Esophagus mucosa (tissue), 1 donor: ENCODE data around the gene MED4. TPM values are rescaled to one million over a fixed set of nuclear protein-coding genes. Genes with fewer than 3 reads are reported as not detected.
"Not testable (repeated sequence)": the region's sequence is repeated elsewhere in the genome, so short reads cannot be mapped to it uniquely, and the experiment has no call there.

Experiments used
- ATAC-seq: fragments of 200-7000 bp; cut with Tn5 transposase; one replicate; pipeline ENCODE4 v1.9.1; 2020
- total RNA-seq: library from RNA; stranded (reverse); gene quantifications from one replicate; pipeline ENCODE4 v1.2.4, GENCODE V29; 2023
- donor health status: DM: yes; HTN: yes; CAD: no.

The MED4 gene
- total RNA-seq, 1 donor from 2014 or later = 34.2 TPM

DNA sequence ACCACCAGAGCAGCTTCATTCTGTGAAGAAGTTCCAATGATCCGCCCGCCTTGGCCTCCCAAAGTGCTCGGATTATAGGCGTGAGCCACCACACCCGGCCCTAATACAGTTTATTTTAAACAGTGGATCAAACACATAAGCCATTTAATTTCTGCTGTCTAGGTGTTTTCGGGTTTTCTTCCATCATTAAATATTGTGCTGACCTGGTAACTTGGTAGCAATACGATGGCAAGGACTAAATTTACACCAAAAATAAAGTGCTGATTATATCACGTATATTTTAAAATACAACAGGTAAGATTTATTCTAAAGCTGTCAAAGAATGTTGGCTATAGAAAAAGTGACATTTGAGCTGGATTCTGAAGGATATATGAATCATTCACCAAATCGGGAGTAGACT lies 1.3 kb downstream of the MED4 start:
- no peak for ATAC-seq

- no peak for ATAC-seq
Observed at GRCh38 chr13:48086272-48086671, 8.6 kb downstream of the MED4 start.

GRCh38 chr13:48081739-48082138 lies 13.2 kb downstream of the MED4 start:
- ATAC-seq = no peak

DNA sequence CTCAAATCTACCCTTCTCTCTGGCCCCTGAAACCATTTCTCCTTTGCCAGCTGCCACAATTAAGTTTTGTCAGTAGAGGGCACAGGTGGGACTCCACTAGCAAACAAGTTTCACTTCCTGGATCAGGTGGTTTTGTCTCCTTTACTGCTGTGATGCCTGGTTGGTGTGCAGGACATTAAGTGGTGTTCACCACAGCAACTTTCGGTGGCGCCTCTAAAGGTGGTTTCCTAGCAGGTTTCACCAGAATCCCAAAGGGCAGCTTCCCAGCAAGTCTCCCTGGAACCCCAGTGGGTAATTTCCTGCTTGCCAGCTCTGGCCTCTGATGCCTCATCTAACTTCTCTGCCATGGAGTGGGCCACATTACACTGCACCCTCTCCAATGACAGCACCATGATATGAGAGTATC lies 16.6 kb downstream of the MED4 start:
- ATAC-seq = peak; percentile 76

- ATAC-seq = no peak
Observed at GRCh38 chr13:48074006-48074405, 20.9 kb downstream of the MED4 start.

GRCh38 chr13:48072787-48073186 lies 22.1 kb downstream of the MED4 start:
- ATAC-seq = no peak

DNA sequence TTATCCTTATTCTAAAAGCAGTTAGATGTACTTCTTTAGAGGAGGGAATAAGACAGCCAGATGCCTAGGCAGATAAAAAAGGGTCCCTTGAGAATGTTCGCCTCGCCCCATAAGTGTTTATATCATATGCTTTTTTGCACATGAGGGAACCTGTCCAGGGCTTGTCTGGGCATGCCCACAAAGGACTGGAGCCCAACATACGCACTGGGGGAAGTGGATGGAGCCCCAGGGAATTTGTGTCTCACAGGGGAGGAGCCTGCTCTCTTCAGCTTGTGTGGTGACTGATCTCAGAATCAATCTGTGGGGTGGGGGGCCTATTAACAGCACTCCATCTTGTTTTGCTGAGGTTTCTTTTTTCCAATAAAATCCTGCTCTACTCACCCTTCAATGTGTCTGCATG lies 22.6 kb downstream of the MED4 start:
- peak; percentile 62 for ATAC-seq

GRCh38 chr13:48070942-48071341 lies 24.0 kb downstream of the MED4 start:
- no peak for ATAC-seq

DNA sequence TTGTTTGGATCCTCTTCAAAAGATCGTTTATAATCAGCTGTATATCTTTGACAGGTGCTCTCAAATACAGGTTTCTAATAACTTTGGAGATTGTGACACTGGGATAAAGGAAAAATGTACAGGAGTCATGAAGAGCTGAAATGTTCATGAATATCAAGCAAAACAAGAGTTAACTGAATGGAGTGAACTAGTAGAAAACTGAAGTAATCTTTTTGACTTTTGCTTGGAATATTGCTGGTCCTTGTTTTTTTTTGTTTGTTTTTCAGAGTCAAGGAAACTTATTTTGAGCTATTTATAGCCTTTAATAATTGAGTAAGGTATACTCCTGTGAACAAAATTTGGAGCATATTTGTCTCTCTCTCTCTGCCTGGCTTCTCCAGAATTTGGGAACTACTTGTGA lies 25.3 kb downstream of the MED4 start:
- ATAC-seq = no peak

- no peak for ATAC-seq
Observed at GRCh38 chr13:48068952-48069351, 26.0 kb downstream of the MED4 start.

DNA sequence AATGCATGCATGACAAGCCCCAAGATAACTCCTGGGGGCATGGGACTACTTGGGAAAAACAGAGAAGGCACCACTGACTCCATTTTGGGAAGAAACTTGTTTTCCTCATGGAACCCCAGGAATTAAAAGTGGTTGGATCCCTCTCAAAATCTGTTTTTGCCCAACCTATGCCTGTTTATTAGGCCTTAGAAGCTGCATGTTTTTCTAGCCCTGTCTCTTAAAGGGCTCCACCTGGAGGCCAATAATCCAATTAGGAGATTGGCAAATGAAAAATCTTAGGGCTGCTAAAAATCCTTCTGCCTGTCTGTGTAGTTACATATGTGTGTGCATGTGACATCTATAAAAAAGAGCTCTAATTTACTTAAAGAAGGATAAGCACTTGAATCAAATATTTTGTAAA lies 26.9 kb downstream of the MED4 start:
- no peak for ATAC-seq

- peak; percentile 52 for ATAC-seq
Observed at GRCh38 chr13:48066310-48066989, 28.5 kb downstream of the MED4 start.

DNA sequence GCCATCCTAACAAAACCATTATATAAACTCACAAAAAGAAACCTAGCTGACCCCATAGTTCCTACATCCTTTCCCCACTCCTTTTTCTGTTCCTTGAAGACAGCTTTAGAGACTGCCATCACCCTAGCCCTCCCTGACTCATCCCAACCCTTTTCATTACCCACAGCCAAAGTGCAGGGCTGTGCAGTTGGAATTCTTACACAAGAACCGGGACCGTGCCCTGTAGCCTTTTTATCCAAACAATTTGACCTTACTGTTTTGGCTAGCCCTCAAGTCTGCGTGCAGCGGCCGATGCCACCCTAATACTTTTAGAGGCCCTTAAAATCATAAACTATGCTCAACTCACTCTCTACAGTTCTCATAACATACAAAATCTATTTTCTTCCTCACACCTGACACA lies 35.0 kb downstream of the MED4 start:
- ATAC-seq = not testable (repeated sequence)

DNA sequence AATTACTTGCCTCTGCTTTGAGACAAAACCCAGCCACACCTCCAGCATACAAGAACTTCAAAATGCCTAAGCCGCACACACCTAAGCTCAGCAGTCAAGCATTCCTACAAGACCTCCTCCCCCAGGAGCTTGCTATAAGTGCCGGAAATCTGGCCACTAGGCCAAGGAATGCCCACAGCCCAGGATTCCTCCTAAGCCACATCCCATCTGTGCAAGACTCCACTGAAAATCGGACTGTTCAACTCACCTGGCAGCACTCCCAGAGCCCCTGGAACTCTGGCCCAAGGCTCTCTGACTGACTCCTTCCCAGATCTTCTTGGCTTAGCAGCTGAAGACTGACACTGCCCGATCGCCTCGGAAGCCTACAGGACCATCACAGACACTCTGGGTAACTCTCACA lies 36.4 kb downstream of the MED4 start:
- ATAC-seq = not testable (repeated sequence)

GRCh38 chr13:48055712-48056111 lies 39.2 kb downstream of the MED4 start:
- ATAC-seq = no peak

GRCh38 chr13:48054601-48055000 lies 40.3 kb downstream of the MED4 start:
- no peak for ATAC-seq

GRCh38 chr13:48050550-48050949 lies 44.4 kb downstream of the MED4 start:
- ATAC-seq = no peak

DNA sequence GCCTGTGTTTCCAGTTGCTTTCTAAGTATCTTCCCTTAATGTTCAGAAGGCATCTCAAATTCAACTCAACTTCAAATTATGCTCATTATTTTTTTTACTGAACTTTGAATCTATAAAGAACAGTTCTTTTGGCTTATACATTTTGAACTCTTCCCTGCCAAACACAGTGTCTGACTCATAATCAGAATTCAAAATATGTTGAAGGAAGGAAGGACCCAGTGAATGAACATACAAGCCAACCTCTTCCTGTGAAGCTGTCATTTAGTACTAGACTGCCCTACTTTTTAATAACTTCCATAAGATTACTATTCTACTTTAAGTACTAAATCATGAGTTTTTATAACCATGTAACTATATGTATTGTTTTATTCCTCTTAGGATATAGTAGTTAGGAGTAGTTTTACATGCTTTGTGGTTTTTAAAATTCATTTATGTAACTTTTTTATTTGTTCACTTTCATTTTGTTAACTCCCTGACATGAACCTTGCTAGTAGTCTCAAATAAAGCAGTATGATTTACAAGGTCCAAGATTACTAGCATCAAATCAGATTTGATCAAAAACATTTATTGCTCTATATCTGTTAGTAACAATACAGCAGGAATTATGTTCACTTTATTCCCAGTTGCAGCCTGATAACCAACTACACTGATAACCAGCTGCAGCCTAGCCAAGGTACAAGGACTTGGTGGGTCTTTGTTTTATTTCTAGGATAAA lies 51.0 kb downstream of the MED4 start:
- ATAC-seq = no peak

DNA sequence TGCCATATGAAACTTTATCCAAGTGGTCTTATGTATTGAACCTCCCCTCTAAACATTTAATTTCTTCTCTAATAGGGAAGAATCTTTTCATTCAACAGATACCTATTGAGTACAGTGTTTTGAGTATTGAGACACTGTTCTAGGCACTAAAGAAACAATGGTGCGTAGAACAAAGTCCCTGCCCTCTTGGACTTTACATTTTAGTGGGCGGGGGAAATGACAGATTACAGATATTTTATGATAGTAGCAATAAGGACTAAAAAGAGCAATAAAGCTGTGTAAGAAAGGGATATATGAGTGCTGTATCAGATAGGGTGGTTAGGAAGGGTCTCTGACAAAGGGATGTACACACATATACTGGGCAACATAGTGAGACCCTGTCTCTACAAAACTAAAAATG lies 52.0 kb downstream of the MED4 start:
- no peak for ATAC-seq

GRCh38 chr13:48040896-48041295 lies 54.0 kb downstream of the MED4 start:
- no peak for ATAC-seq

DNA sequence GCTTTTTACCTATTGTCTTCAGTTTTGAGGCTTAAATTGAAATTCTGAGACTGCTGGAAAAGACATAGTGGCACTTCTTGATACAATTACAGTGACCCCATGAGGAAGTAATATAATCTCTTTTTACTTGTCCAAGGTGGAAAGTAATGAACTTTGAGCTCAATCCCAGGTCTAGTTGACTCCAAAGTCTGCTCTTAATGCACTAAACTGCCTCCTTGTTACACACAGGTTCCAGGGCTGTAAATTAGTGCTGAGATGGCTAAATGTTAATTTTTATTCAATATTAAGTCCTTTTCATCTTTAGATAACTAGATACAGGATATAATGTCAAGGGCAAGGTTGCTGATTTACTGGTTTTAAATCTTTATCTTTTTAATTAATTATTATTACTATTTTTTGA lies 54.9 kb downstream of the MED4 start:
- ATAC-seq = no peak

DNA sequence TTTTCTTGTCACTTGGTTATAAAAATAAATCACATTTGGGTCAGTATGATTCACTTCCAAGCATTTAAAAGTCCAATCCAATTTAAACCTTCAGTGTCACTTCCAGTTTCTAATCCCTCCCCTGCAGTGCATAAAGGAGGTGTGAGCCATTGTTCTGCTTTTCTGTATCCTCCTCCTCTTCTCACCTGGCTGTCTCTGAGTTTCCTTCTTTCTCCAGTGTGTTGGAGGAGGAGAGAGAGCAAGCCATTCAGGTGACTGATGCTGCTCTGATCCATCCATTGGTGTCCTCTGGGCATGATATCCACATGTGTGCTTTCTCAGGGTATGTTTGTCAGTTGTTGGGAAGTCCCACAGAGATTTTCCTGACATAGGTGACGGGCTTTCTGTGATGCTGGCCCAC lies 56.1 kb downstream of the MED4 start:
- ATAC-seq = peak; percentile 32

GRCh38 chr13:48037346-48038173 lies 57.3 kb downstream of the MED4 start, which contains the start of gene NUDT15:
Gene NUDT15, plus strand, starts transcription at chr13:48037726. Its CDS starts 21 bp downstream, at chr13:48037747.
- ATAC-seq = peak; percentile 97
